Liver (tissue), 3 donors: ENCODE data around the gene DIDO1.

Source experiments
- NR2F2 ChIP-seq: IDR thresholded peaks from 2 replicates; pipeline ENCODE4 v1.6.1; 2016; ENCODE audit warnings: antibody characterized with exemption
- RAD21 ChIP-seq, 2 donors: IDR thresholded peaks; 2 replicates each; pipeline ENCODE4 v1.6.1; 2016; ENCODE audit warnings: antibody characterized with exemption in 2 of 2, mild to moderate bottlenecking in 2 of 2
- YY1 ChIP-seq: IDR thresholded peaks from 2 replicates; pipeline ENCODE4 v1.6.1; 2016; ENCODE audit warnings: antibody characterized with exemption, mild to moderate bottlenecking
- TF ChIP-seq, protein P1 (sequence below): fragments of 150-350 bp; IDR thresholded peaks from 2 replicates; pipeline ENCODE4 v1.5.1; 2017; ENCODE audit warnings: improper control_type of control experiment, low read depth, low read length; ENCODE audit not compliant: missing input control
- TF ChIP-seq, protein P2 (sequence below): IDR thresholded peaks from 2 replicates; pipeline ENCODE4 v1.6.1; 2016; ENCODE audit warnings: antibody characterized with exemption
- TF ChIP-seq, protein P3 (sequence below): IDR thresholded peaks from 2 replicates; pipeline ENCODE4 v1.6.1; 2016; ENCODE audit warnings: antibody characterized with exemption
- donor health status: healthy.
- donor health status: healthy.

DNA sequence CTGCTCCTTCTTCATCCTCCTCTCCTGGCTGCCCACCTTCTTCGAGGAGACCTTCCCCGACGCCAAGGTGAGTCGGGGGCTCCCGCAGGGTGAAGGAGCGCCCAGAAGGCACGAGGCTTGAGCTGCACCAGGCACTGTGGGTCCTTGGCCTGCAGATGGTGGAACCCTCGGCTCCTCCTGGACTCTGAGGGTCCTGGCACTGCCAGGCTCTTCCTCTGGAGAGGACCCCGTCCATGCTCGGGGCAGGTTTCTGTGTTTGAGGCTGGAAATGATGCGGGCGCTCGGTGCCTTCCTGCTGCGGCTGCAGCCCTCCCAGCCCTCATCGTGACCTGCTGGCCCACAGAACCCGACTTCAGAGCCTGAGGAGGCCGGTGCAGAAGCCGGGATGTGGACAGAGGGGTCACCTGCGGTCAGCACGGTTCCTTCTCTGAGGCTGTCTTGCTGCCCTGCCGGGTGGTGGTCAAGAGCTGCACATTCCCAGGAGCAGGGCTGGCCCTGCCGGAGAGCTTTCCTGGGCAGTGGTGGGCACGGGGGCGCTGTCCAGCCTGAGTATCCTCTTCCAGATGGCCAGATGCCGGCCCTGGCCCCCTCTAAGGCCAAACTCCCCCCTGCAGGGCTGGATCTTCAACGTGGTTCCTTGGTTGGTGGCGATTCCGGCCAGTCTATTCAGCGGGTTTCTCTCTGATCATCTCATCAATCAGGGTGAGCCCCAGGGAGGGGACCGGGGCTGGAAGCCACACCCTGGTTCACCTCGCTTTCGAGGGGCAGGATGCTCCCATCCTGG, 37.5 kb upstream of the DIDO1 start:
- TF ChIP-seq, protein P1, sequence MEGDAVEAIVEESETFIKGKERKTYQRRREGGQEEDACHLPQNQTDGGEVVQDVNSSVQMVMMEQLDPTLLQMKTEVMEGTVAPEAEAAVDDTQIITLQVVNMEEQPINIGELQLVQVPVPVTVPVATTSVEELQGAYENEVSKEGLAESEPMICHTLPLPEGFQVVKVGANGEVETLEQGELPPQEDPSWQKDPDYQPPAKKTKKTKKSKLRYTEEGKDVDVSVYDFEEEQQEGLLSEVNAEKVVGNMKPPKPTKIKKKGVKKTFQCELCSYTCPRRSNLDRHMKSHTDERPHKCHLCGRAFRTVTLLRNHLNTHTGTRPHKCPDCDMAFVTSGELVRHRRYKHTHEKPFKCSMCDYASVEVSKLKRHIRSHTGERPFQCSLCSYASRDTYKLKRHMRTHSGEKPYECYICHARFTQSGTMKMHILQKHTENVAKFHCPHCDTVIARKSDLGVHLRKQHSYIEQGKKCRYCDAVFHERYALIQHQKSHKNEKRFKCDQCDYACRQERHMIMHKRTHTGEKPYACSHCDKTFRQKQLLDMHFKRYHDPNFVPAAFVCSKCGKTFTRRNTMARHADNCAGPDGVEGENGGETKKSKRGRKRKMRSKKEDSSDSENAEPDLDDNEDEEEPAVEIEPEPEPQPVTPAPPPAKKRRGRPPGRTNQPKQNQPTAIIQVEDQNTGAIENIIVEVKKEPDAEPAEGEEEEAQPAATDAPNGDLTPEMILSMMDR: no peak
- TF ChIP-seq, protein P2, sequence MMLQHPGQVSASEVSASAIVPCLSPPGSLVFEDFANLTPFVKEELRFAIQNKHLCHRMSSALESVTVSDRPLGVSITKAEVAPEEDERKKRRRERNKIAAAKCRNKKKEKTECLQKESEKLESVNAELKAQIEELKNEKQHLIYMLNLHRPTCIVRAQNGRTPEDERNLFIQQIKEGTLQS: no peak
- TF ChIP-seq RAD21 (IDR thresholded peaks at IDR 0.05) (no peak), YY1 (no peak), NR2F2 (no peak)
- TF ChIP-seq, protein P3, sequence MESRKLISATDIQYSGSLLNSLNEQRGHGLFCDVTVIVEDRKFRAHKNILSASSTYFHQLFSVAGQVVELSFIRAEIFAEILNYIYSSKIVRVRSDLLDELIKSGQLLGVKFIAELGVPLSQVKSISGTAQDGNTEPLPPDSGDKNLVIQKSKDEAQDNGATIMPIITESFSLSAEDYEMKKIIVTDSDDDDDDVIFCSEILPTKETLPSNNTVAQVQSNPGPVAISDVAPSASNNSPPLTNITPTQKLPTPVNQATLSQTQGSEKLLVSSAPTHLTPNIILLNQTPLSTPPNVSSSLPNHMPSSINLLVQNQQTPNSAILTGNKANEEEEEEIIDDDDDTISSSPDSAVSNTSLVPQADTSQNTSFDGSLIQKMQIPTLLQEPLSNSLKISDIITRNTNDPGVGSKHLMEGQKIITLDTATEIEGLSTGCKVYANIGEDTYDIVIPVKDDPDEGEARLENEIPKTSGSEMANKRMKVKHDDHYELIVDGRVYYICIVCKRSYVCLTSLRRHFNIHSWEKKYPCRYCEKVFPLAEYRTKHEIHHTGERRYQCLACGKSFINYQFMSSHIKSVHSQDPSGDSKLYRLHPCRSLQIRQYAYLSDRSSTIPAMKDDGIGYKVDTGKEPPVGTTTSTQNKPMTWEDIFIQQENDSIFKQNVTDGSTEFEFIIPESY: no peak
